Measurements from ENCODE around the gene CHTOP. TPM values are rescaled to one million over a fixed set of nuclear protein-coding genes. Genes with fewer than 3 reads are reported as not detected.
A peak's percentile ranks its signal among the peaks of the same experiment; 100 is the strongest.

Gene CHTOP
- total and polyA plus RNA-seq, 2 of the 8 experiments (the other 6 are each of a cell fraction or from before 2014, with no cell fraction given): 84.6 to 104 TPM

DNA sequence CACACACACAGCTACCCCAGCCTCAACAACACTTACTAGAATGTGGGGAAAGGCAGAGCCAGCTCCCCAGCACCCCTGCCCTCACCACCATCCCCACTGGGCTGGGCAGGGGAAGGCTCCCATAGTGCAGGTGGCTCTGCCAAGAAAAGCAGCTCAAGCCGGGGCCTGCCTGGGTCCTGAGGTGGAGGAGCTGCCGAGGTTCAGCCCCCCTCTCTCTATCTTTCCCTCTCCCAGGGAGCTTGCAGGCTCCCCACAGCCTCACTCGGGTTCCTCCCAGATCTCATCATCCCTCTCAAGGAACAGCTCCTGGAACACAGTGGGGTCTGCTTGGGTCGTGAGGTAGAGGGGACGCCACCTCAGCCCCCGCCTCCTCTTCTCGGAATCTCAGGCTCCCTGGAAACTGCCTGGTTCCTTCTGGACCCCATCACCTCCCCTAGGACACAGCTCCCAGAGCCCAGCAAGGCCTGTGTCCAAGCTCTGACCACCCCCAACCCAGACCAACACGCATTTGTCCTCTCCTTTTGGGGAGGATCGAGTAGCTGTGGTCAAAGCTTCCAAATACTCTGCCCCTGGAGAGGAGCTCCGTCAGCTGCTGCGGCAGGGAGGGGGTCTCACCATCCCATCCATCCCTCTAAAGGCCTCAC is 21.6 kb upstream of the CHTOP start:
- no peak overlapping the region for H3K9ac ChIP-seq (replicated peaks in 1 of 4; ENCODE audit: extremely low read depth in 1 of 4, low read depth in 3 of 4, low read length in 3 of 4)

More for the DNA sequence above, 21.6 kb upstream of the CHTOP start:
- Histone ChIP-seq H2BK12ac (ENCODE audit: low read depth, low read length) (peak overlapping the region; percentile 84; the same call in 1 of the 2 replicates), H3K4me2 (ENCODE audit: insufficient read depth in 1 of 2, low read depth in 2 of 2, low read length in 2 of 2) (peak overlapping the region; percentile 59 to 77), H3K4me1 (replicated peaks in 1 of 4; ENCODE audit: control insufficient read depth in 3 of 4, insufficient read depth in 4 of 4, low read length in 3 of 4) (peaks cover 0 to 35% (median 25%) of the 10 kb centered on the region in 4 experiments; a peak in 6 of 7 replicates), H2BK5ac (ENCODE audit: low read depth, low read length) (peak overlapping the region; percentile 79; the same call in 1 of the 2 replicates), H2AK5ac (ENCODE audit: low read depth, low read length) (no peak overlapping the region), H3K14ac (ENCODE audit: insufficient read length) (no peak overlapping the region), H3K23me2 (ENCODE audit: low read depth, low read length) (peaks cover 3% of the 10 kb centered on the region), H4K91ac (replicated peaks; ENCODE audit: insufficient read length, low read length) (peak overlapping the region; percentile 54), H2BK20ac (ENCODE audit: low read length) (0 out of 2 replicates have a peak overlapping the region, but pooled peaks have one; percentile 43), H2AFZ (ENCODE audit: low read length) (peak overlapping the region; percentile 8; the same call in 1 of the 2 replicates), H3K4me3 (ENCODE audit: extremely low read depth in 1 of 4, insufficient read depth in 2 of 4, low read depth in 3 of 4, low read length in 4 of 4) (peak overlapping the region in 2 of 4 experiments; percentile 10 to 51; a peak in 6 of 8 replicates), H3K79me2 (ENCODE audit: control insufficient read depth in 1 of 2, insufficient read depth in 2 of 2, low read length in 2 of 2) (no peaks in the 10 kb centered on the region), H3K79me1 (ENCODE audit: low read depth, low read length) (no peaks in the 10 kb centered on the region), H4K8ac (ENCODE audit: extremely low read depth, insufficient read depth, low read length) (no peak overlapping the region), H2BK15ac (ENCODE audit: low read length) (peak overlapping the region; percentile 96; the same call in 1 of the 2 replicates), H3K36me3 (ENCODE audit: control insufficient read depth in 2 of 4, insufficient read depth in 4 of 4, low read length in 3 of 4) (no peaks in the 10 kb centered on the region), H3K18ac (ENCODE audit: extremely low read depth, low read length) (peak overlapping the region; percentile 75), H3K56ac (replicated peaks; ENCODE audit: insufficient read length, low read depth, low read length) (no peak overlapping the region), H3K23ac (ENCODE audit: insufficient read length) (no peak overlapping the region), H3K9me3 (ENCODE audit: insufficient read depth in 2 of 2, low read depth in 1 of 2, low read length in 1 of 2) (no peaks in the 10 kb centered on the region), H3K27ac (ENCODE audit: low read depth, low read length) (no peak overlapping the region), H4K5ac (ENCODE audit: insufficient read length, low read depth, low read length) (no peak overlapping the region), H3K4ac (replicated peaks; ENCODE audit: insufficient read length, low read depth, low read length) (no peak overlapping the region), H4K20me1 (replicated peaks in 1 of 2; ENCODE audit: control insufficient read depth in 1 of 2, insufficient read depth in 2 of 2, low read length in 2 of 2) (no peaks in the 10 kb centered on the region), H2BK120ac (replicated peaks; ENCODE audit: low read depth, low read length) (no peak overlapping the region), H3K27me3 (replicated peaks in 1 of 4; ENCODE audit: control insufficient read depth in 3 of 4, extremely low read depth in 1 of 4, insufficient read depth in 3 of 4, low read length in 3 of 4) (no peaks in the 10 kb centered on the region; a peak in 1 of 7 replicates)
- WGBS, 2 experiments (ENCODE audit: extremely low coverage in 1 of 2, insufficient coverage in 1 of 2, insufficient read length in 1 of 2, insufficient replicate concordance in 2 of 2, low coverage in 1 of 2, low lambda C conversion rate in 2 of 2, missing lambda C conversion rate in 1 of 2): 62% methylated on average over 11 of the region's 11 CpGs; no CpG with 5 or more reads in 1 of the 2 experiments
- ChIA-PET POLR2A (ENCODE audit: partially characterized antibody) (interaction anchor here (1.0 to 15.3 kb wide), 11 partner anchors 13 to 378 kb away, joined by 3 to 261 read pairs (median 4); partner anchors contain the start of genes CHTOP, RPS27, S100A1 and S100A13), CTCF (ENCODE audit: partially characterized antibody) (interaction anchor here (0.5 to 15.9 kb wide), 9 partner anchors 10 to 176 kb away, joined by 3 to 224 read pairs (median 36); partner anchors contain the start of genes S100A1, S100A13 and S100A6)
- DNase-seq (ENCODE audit: low read depth in 1 of 2, low spot score in 2 of 2) (no peak), FAIRE-seq (no peak)
- TF ChIP-seq EZH2 (IDR thresholded peaks at IDR 0.05; ENCODE audit: low read depth, low read length, severe bottlenecking) (no peak), BRCA1 (IDR thresholded peaks at IDR 0.05; ENCODE audit: low read depth, low read length) (no peak), HDAC2 (IDR thresholded peaks at IDR 0.05; ENCODE audit: borderline replicate concordance in 1 of 2, low read depth in 2 of 2, low read length in 2 of 2) (no peak), POLR2A (IDR thresholded peaks at IDR 0.05; ENCODE audit: control extremely low read depth in 1 of 2, low read depth in 2 of 2, low read length in 2 of 2) (no peak), CHD2 (IDR thresholded peaks at IDR 0.05; ENCODE audit: low read length) (no peak)
